Measurements from ENCODE around the gene CLNK. TPM values are rescaled to one million over a fixed set of nuclear protein-coding genes. Genes with fewer than 3 reads are reported as not detected.
A peak's percentile ranks its signal among the peaks of the same experiment; 100 is the strongest.

Gene CLNK
- polyA plus RNA-seq, 3 donors = not detected

GRCh38 chr4:10459305-10459704, 225.3 kb downstream of the CLNK start:
- Mint-ChIP-seq H3K36me3 (peaks cover 18 to 19% of the 10 kb centered on the region in 2 donors), H3K27ac (no peak overlapping the region), H3K4me1 (peaks cover 26% of the 10 kb centered on the region), H3K4me3 (peak overlapping the region in 1 of 2 donors; percentile 31), H3K27me3 (ENCODE audit: low read depth in 3 of 3) (peaks cover 54 to 68% (median 60%) of the 10 kb centered on the region in 3 donors), H3K9me3 (peaks cover 7 to 37% (median 26%) of the 10 kb centered on the region in 7 donors)
- intact Hi-C loops (cut with micrococcal nuclease) = no loop called here
- peaks cover 2 to 6% of the 10 kb centered on the region in 2 donors for H3K36me3 ChIP-seq (replicated peaks in 1 of 2; ENCODE audit: control insufficient read depth in 1 of 2, insufficient read depth in 2 of 2, low read length in 2 of 2)
- TF ChIP-seq, protein P1, sequence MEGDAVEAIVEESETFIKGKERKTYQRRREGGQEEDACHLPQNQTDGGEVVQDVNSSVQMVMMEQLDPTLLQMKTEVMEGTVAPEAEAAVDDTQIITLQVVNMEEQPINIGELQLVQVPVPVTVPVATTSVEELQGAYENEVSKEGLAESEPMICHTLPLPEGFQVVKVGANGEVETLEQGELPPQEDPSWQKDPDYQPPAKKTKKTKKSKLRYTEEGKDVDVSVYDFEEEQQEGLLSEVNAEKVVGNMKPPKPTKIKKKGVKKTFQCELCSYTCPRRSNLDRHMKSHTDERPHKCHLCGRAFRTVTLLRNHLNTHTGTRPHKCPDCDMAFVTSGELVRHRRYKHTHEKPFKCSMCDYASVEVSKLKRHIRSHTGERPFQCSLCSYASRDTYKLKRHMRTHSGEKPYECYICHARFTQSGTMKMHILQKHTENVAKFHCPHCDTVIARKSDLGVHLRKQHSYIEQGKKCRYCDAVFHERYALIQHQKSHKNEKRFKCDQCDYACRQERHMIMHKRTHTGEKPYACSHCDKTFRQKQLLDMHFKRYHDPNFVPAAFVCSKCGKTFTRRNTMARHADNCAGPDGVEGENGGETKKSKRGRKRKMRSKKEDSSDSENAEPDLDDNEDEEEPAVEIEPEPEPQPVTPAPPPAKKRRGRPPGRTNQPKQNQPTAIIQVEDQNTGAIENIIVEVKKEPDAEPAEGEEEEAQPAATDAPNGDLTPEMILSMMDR (IDR thresholded peaks at IDR 0.05) = no peak
- H3K27ac ChIP-seq (ENCODE audit: low read depth in 1 of 2, low read length in 2 of 2) = no peak overlapping the region
- no peak for DNase-seq
- H3K4me2 ChIP-seq (replicated peaks; ENCODE audit: extremely low read depth, low read length, poor library complexity, severe bottlenecking) = no peak overlapping the region
- no peaks in the 10 kb centered on the region for H4K20me1 ChIP-seq (ENCODE audit: insufficient read depth, low read length)
- 83% methylated on average over 4 of the region's 8 CpGs for WGBS (ENCODE audit: insufficient coverage)
- peaks cover 6% of the 10 kb centered on the region for H3K79me2 ChIP-seq (ENCODE audit: insufficient read depth, low read length)
- H3K4me3 ChIP-seq (replicated peaks in 1 of 3; ENCODE audit: low read depth in 2 of 3, low read length in 3 of 3) = no peak overlapping the region
- peaks cover 22 to 34% of the 10 kb centered on the region in 2 donors for H3K4me1 ChIP-seq (ENCODE audit: control insufficient read depth in 1 of 2, insufficient read depth in 2 of 2, low read length in 2 of 2)
- H3K9me3 ChIP-seq (replicated peaks in 1 of 2; ENCODE audit: control insufficient read depth in 1 of 2, insufficient read depth in 1 of 2, low read length in 2 of 2) = peaks cover 13 to 20% of the 10 kb centered on the region in 2 donors
- peaks cover 33 to 56% of the 10 kb centered on the region in 2 donors for H3K27me3 ChIP-seq (ENCODE audit: control insufficient read depth in 2 of 2, insufficient read depth in 2 of 2, low read length in 2 of 2)
- no peak overlapping the region for H3K9ac ChIP-seq (ENCODE audit: insufficient read depth, low read length, poor library complexity, severe bottlenecking)
- H2AFZ ChIP-seq (ENCODE audit: insufficient read depth, low read depth, low read length, poor library complexity, severe bottlenecking) = no peak overlapping the region

GRCh38 chr4:10458177-10458576, 226.4 kb downstream of the CLNK start:
- TF ChIP-seq, protein P1 (IDR thresholded peaks at IDR 0.05) = no peak
- Mint-ChIP-seq H3K9me3 (peaks cover 7 to 37% (median 26%) of the 10 kb centered on the region in 7 donors), H3K27me3 (ENCODE audit: low read depth in 3 of 3) (peaks cover 50 to 59% (median 51%) of the 10 kb centered on the region in 3 donors), H3K4me1 (peaks cover 26% of the 10 kb centered on the region), H3K4me3 (peak overlapping the region in 1 of 2 donors; percentile 83), H3K36me3 (peaks cover 27% of the 10 kb centered on the region in 2 donors), H3K27ac (no peak overlapping the region)
- no peak overlapping the region for H3K27ac ChIP-seq (ENCODE audit: low read depth in 1 of 2, low read length in 2 of 2)
- peaks cover 22 to 34% of the 10 kb centered on the region in 2 donors for H3K4me1 ChIP-seq (ENCODE audit: control insufficient read depth in 1 of 2, insufficient read depth in 2 of 2, low read length in 2 of 2)
- no peak overlapping the region for H3K9ac ChIP-seq (ENCODE audit: insufficient read depth, low read length, poor library complexity, severe bottlenecking)
- no peaks in the 10 kb centered on the region for H4K20me1 ChIP-seq (ENCODE audit: insufficient read depth, low read length)
- H3K27me3 ChIP-seq (ENCODE audit: control insufficient read depth in 2 of 2, insufficient read depth in 2 of 2, low read length in 2 of 2) = peaks cover 30 to 54% of the 10 kb centered on the region in 2 donors
- H3K4me2 ChIP-seq (replicated peaks; ENCODE audit: extremely low read depth, low read length, poor library complexity, severe bottlenecking) = no peak overlapping the region
- peak overlapping the region; percentile 98 for H2AFZ ChIP-seq (ENCODE audit: insufficient read depth, low read depth, low read length, poor library complexity, severe bottlenecking)
- intact Hi-C loops (cut with micrococcal nuclease) = no loop called here
- H3K79me2 ChIP-seq (ENCODE audit: insufficient read depth, low read length) = peaks cover 6% of the 10 kb centered on the region
- peaks cover 16 to 20% of the 10 kb centered on the region in 2 donors for H3K9me3 ChIP-seq (replicated peaks in 1 of 2; ENCODE audit: control insufficient read depth in 1 of 2, insufficient read depth in 1 of 2, low read length in 2 of 2)
- DNase-seq = no peak
- peaks cover 8 to 17% of the 10 kb centered on the region in 2 donors for H3K36me3 ChIP-seq (replicated peaks in 1 of 2; ENCODE audit: control insufficient read depth in 1 of 2, insufficient read depth in 2 of 2, low read length in 2 of 2)
- WGBS (ENCODE audit: insufficient coverage) = 83% methylated on average over 13 of the region's 13 CpGs
- peak overlapping the region in 1 of 3 experiments; percentile 73 for H3K4me3 ChIP-seq (replicated peaks in 1 of 3; ENCODE audit: low read depth in 2 of 3, low read length in 3 of 3)
